Spleen (tissue), 11 donors: ENCODE measurements around the gene GM2A. TPM values are rescaled to one million over a fixed set of nuclear protein-coding genes. Genes with fewer than 3 reads are reported as not detected.
"Not testable (repeated sequence)": the region's sequence is repeated elsewhere in the genome, so short reads cannot be mapped to it uniquely, and the experiment has no call there.

Experiments
- DNase-seq: peaks from one replicate; pipeline ENCODE4 v3.0.0-alpha.2; 2020
- H3K27ac ChIP-seq, 8 donors: fragments of 200-600 bp; sonication (generic) in 7 of 8; 1 replicate in 4 of 8; 2 replicates in 4 of 8; pipeline versions ENCODE4 v1.5.0 to v1.8.0; 2016 to 2021; ENCODE audit warnings: inconsistent platforms in 4 of 8, mild to moderate bottlenecking in 4 of 8, moderate library complexity in 1 of 8
- H3K27me3 ChIP-seq, 7 donors: fragments of 200-600 bp; sonication (generic) in 6 of 7; replicated peaks in 1 of 7; 1 replicate in 4 of 7; 2 replicates in 3 of 7; pipeline versions ENCODE4 v1.5.0 to v1.8.0; 2016 to 2021; ENCODE audit warnings: inconsistent platforms in 3 of 7, mild to moderate bottlenecking in 1 of 7
- H3K36me3 ChIP-seq, 6 donors: fragments of 200-600 bp; sonication (generic) in 5 of 6; 1 replicate in 4 of 6; 2 replicates in 2 of 6; pipeline versions ENCODE4 v1.5.0 to v1.8.0; 2016 to 2021; ENCODE audit warnings: inconsistent platforms in 2 of 6
- H3K4me1 ChIP-seq, 6 donors: fragments of 200-600 bp; sonication (generic) in 5 of 6; 1 replicate in 3 of 6; 2 replicates in 3 of 6; pipeline versions ENCODE4 v1.5.0 to v1.8.0; 2016 to 2021; ENCODE audit warnings: inconsistent platforms in 3 of 6
- H3K4me3 ChIP-seq, 8 donors: fragments of 200-600 bp; sonication (generic) in 7 of 8; 1 replicate in 4 of 8; 2 replicates in 4 of 8; pipeline versions ENCODE4 v1.5.0 to v1.8.0; 2016 to 2021; ENCODE audit warnings: inconsistent platforms in 4 of 8, mild to moderate bottlenecking in 4 of 8, moderate library complexity in 2 of 8
- H3K9me3 ChIP-seq, 8 donors: fragments of 200-600 bp; sonication (generic) in 7 of 8; 1 replicate in 4 of 8; 2 replicates in 4 of 8; pipeline versions ENCODE4 v1.5.0 to v1.8.0; 2016 to 2021; ENCODE audit warnings: inconsistent platforms in 4 of 8
- POLR2A ChIP-seq, 3 donors: fragments of 450-650 bp; IDR thresholded peaks; one replicate each; pipeline ENCODE4 v1.5.1; 2017; ENCODE audit warnings: antibody characterized with exemption in 3 of 3, mild to moderate bottlenecking in 1 of 3
- POLR2AphosphoS5 ChIP-seq, 3 donors: sonication (generic); formaldehyde crosslinking; IDR thresholded peaks; one replicate each; pipeline ENCODE4 v1.5.1; 2017; ENCODE audit warnings: antibody characterized with exemption in 3 of 3
- WGBS, 5 donors: extraction: QIAGEN DNeasy Blood & Tissue Kit in 3 of 5; methylation state at CpG; one replicate each; pipeline versions ENCODE4 v1.1.5 to v1.1.7; 2013 to 2018; 5-methylcytosine and 5-hydroxymethylcytosine counted together
- intact Hi-C: fragments of 100-400 bp; cut with DNase I; formaldehyde crosslinking; loops from one replicate; pipeline ENCODE4 v1.15.0; 2023; ENCODE audit warnings: low total_unique reads
- polyA plus RNA-seq, 3 donors: library from polyadenylated mRNA; stranded (reverse); fragments of 200-250 nt; gene quantifications; one replicate each; pipeline ENCODE4 v1.2.1, GENCODE V29; 2013
- total RNA-seq, 7 donors: library from RNA; depleted of rRNA in 3 of 7; stranded (reverse); fragments of >200 nt in 3 of 7; fragmentation: NEBNext Ultra II Directional in 4 of 7; extraction: Animal tissue kit (Norgen Biotek cat#: 25700) in 4 of 7; gene quantifications; one replicate each; pipeline versions ENCODE4 v1.1.0 to v1.2.1, GENCODE V29; 2016 to 2021
- TF ChIP-seq, protein P1 (sequence below), 11 experiments: fragments of 200-600 bp in 7 of 11; fragments of 450-650 bp in 4 of 11; sonication (generic) in 4 of 11; IDR thresholded peaks in 8 of 11; conservative IDR thresholded peaks in 3 of 11; 1 replicate in 7 of 11; 2 replicates in 4 of 11; pipeline versions ENCODE4 v1.4.0 to v1.8.0; 2016 to 2021; ENCODE audit warnings: antibody characterized with exemption in 11 of 11, inconsistent platforms in 4 of 11, mild to moderate bottlenecking in 1 of 11
- donor health status: healthy with polysubstance abuse.
- donor health status: DM: no; HTN: no; CAD: no; lungs with moderate emphysema.
- donor health status: DM: no; HTN: no; CAD: no.
- donor health status: Bipolar disorder and iron deficiency.
- donor health status: healthy.
- donor health status: DM: no; HTN: no; CAD: no.
- donor health status: DM: yes; HTN: yes; CAD: no.

The GM2A gene
- total and polyA plus RNA-seq, 10 donors, result 31.6 to 95.7 (median 71.4) TPM

GRCh38 chr5:151253605-151253950 lies 593 bp downstream of the GM2A start:
- Histone ChIP-seq H3K27ac (peak overlapping the region in 7 of 8 donors; percentile 74 to 94 (median 90)), H3K4me1 (peaks cover 22 to 80% (median 69%) of the 10 kb centered on the region in 6 donors), H3K4me3 (peak overlapping the region; percentile 64 to 97 (median 81)), H3K36me3 (peaks cover 0 to 7% (median 0%) of the 10 kb centered on the region in 6 donors), H3K27me3 (no peaks in the 10 kb centered on the region), H3K9me3 (no peaks in the 10 kb centered on the region)
- no peak for TF ChIP-seq POLR2A (IDR thresholded peaks at IDR 0.05)
- no peak for TF ChIP-seq POLR2AphosphoS5 (IDR thresholded peaks at IDR 0.05)
- TF ChIP-seq, protein P1, sequence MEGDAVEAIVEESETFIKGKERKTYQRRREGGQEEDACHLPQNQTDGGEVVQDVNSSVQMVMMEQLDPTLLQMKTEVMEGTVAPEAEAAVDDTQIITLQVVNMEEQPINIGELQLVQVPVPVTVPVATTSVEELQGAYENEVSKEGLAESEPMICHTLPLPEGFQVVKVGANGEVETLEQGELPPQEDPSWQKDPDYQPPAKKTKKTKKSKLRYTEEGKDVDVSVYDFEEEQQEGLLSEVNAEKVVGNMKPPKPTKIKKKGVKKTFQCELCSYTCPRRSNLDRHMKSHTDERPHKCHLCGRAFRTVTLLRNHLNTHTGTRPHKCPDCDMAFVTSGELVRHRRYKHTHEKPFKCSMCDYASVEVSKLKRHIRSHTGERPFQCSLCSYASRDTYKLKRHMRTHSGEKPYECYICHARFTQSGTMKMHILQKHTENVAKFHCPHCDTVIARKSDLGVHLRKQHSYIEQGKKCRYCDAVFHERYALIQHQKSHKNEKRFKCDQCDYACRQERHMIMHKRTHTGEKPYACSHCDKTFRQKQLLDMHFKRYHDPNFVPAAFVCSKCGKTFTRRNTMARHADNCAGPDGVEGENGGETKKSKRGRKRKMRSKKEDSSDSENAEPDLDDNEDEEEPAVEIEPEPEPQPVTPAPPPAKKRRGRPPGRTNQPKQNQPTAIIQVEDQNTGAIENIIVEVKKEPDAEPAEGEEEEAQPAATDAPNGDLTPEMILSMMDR (IDR thresholded peaks at IDR 0.05 in 8 of 11, conservative IDR thresholded peaks at IDR 0.05 in 3 of 11), result no peak
- intact Hi-C loops, result no loop called here
- DNase-seq, result no peak
- 14 to 26% (median 19%) methylated on average over 5 of the region's 5 CpGs for WGBS, 5 donors

- 36 to 61% (median 44%) methylated on average over 1 of the region's 1 CpG for WGBS, 5 donors
- Histone ChIP-seq H3K27ac (peak overlapping the region in 6 of 8 donors; percentile 41 to 94 (median 90)), H3K36me3 (peaks cover 0 to 17% (median under 1%) of the 10 kb centered on the region in 6 donors), H3K4me1 (peaks cover 22 to 87% (median 77%) of the 10 kb centered on the region in 6 donors), H3K27me3 (no peaks in the 10 kb centered on the region), H3K9me3 (no peaks in the 10 kb centered on the region), H3K4me3 (peak overlapping the region in 7 of 8 donors; percentile 64 to 97 (median 83))
- DNase-seq, result no peak
- TF ChIP-seq POLR2AphosphoS5 (IDR thresholded peaks at IDR 0.05), result no peak
- intact Hi-C loops, result no loop called here
These were observed 1.6 kb downstream of the GM2A start for GRCh38 chr5:151254556-151254955.

GRCh38 chr5:151254990-151255389 lies 2.0 kb downstream of the GM2A start:
- DNase-seq, H3K27me3 ChIP-seq, intact Hi-C loops, H3K9me3 ChIP-seq: not testable (repeated sequence)
- Histone ChIP-seq H3K4me1 (peaks cover 22 to 87% (median 77%) of the 10 kb centered on the region in 6 donors), H3K27ac (peak overlapping the region in 7 of 8 donors; percentile 3 to 94 (median 90)), H3K4me3 (peak overlapping the region in 4 of 8 donors; percentile 71 to 97 (median 82)), H3K36me3 (peaks cover 0 to 21% (median 3%) of the 10 kb centered on the region in 6 donors)
- WGBS, 5 donors, result 91 to 98% (median 94%) methylated on average over 5 of the region's 5 CpGs

DNA sequence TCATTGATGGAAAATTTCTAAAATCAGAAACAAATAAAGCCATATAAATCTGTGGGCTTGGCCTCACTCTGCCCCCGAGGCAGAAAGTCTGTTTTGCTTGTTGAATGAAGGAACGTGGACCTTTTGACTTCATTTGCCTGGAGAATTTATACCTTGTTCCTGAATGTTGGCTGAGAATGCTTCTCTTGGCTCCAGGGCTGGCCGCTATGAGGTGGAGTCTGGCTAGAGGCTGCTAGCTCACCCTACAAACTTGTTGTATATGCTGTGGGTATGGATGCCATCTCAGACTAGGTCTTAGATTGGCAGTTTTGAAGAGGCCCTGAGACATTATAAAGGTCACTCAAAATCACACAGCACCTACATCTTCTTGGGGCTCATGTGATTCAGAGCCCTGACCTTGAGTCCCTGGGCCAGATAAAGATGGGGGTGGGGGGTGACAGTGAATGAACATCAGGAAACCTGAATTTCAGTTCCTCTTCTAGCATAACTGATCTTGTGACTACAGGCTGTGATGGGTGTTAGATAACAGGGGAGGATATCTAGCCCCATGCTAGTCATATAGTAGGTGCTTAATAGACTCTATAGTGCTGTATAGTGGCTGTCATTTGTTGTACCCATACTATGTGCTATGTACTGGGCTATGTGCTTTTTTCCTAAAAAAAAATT lies 2.8 kb downstream of the GM2A start:
- intact Hi-C loops, result no loop called here
- H3K4me3 ChIP-seq, result peak overlapping the region in 3 of 8 donors; percentile 79 to 97 (median 84)
- WGBS, 5 donors, result 76 to 89% (median 84%) methylated on average over 3 of the region's 3 CpGs

GRCh38 chr5:151257731-151258181 lies 4.8 kb downstream of the GM2A start:
- intact Hi-C loops, result no loop called here
- peak overlapping the region; percentile 6 to 94 (median 62) for H3K27ac ChIP-seq
- peaks cover 16 to 65% (median 59%) of the 10 kb centered on the region in 6 donors for H3K4me1 ChIP-seq
- peaks cover 0 to 49% (median 25%) of the 10 kb centered on the region in 6 donors for H3K36me3 ChIP-seq
- peak overlapping the region in 1 of 8 donors; percentile 0 for H3K4me3 ChIP-seq
- 47 to 63% (median 59%) methylated on average over 5 of the region's 5 CpGs for WGBS, 5 donors
- H3K27me3 ChIP-seq, result no peaks in the 10 kb centered on the region
- TF ChIP-seq POLR2AphosphoS5 (IDR thresholded peaks at IDR 0.05), result peak in 2 of 3 donors; percentile 73 to 83
- peak in 1 of 3 donors; percentile 47 for TF ChIP-seq POLR2A (IDR thresholded peaks at IDR 0.05)
- TF ChIP-seq, protein P1 (IDR thresholded peaks at IDR 0.05 in 8 of 11, conservative IDR thresholded peaks at IDR 0.05 in 3 of 11), result no peak
- DNase-seq, result peak; percentile 81
- no peaks in the 10 kb centered on the region for H3K9me3 ChIP-seq

More for the DNA sequence above, 2.8 kb downstream of the GM2A start:
- H3K36me3 ChIP-seq, result peaks cover 0 to 29% (median 9%) of the 10 kb centered on the region in 6 donors
- H3K9me3 ChIP-seq, result no peaks in the 10 kb centered on the region
- H3K4me1 ChIP-seq, result peaks cover 22 to 81% (median 74%) of the 10 kb centered on the region in 6 donors
- H3K27me3 ChIP-seq, result no peaks in the 10 kb centered on the region
- no peak for DNase-seq
- TF ChIP-seq POLR2AphosphoS5 (IDR thresholded peaks at IDR 0.05) (peak in 1 of 3 donors; percentile 17), POLR2A (IDR thresholded peaks at IDR 0.05) (no peak)
- TF ChIP-seq, protein P1 (IDR thresholded peaks at IDR 0.05 in 8 of 11, conservative IDR thresholded peaks at IDR 0.05 in 3 of 11), result no peak
- peak overlapping the region in 7 of 8 donors; percentile 3 to 94 (median 90) for H3K27ac ChIP-seq
